H1 (cell line): Measurements from ENCODE around the gene MEX3B. TPM values are rescaled to one million over a fixed set of nuclear protein-coding genes. Genes with fewer than 3 reads are reported as not detected.

Experiments
- CTCF ChIA-PET: fragments of 300-600 bp; sonication (Branson Sonifier 250); formaldehyde crosslinking; loops from one replicate; lab custom pipeline; 2021; ENCODE audit not compliant: partially characterized antibody; lab: Charles Lee
- POLR2A ChIA-PET: fragments of 300-600 bp; sonication (Branson Sonifier 250); formaldehyde crosslinking; loops from one replicate; lab custom pipeline; 2021; ENCODE audit warnings: inconsistent platforms; ENCODE audit not compliant: partially characterized antibody; lab: Charles Lee
- DNase-seq, 2 experiments: peaks; one replicate each; pipeline versions ENCODE4 v3.0.0 to v3.0.0-alpha.2; 2010 to 2022; ENCODE audit warnings: low spot score in 2 of 2, low read depth in 1 of 2, mixed read lengths in 1 of 2
- FAIRE-seq: peaks from 2 replicates; lab custom pipeline; 2011; peaks lifted over from hg19 to GRCh38; lab: Jason Lieb, UNC
- H2AFZ ChIP-seq: 2 replicates; pipeline ENCODE4 v1.8.1; 2012; ENCODE audit warnings: low read length, inconsistent platforms
- H2AK5ac ChIP-seq: 2 replicates; pipeline ENCODE4 v1.6.1; 2013; ENCODE audit warnings: low read depth, low read length
- H2BK120ac ChIP-seq: replicated peaks from 2 replicates; pipeline ENCODE3; 2013; ENCODE audit warnings: low read depth, low read length, inconsistent platforms
- H2BK12ac ChIP-seq: 2 replicates; pipeline ENCODE4 v1.6.1; 2013; ENCODE audit warnings: low read depth, low read length
- H2BK15ac ChIP-seq: 2 replicates; pipeline ENCODE4 v1.6.1; 2013; ENCODE audit warnings: low read length
- H2BK20ac ChIP-seq: 2 replicates; pipeline ENCODE4 v1.6.1; 2013; ENCODE audit warnings: low read length
- H2BK5ac ChIP-seq: 2 replicates; pipeline ENCODE4 v1.6.1; 2013; ENCODE audit warnings: low read depth, low read length
- H3K14ac ChIP-seq: 2 replicates; pipeline ENCODE4 v1.6.1; 2013; ENCODE audit warnings: inconsistent platforms; ENCODE audit not compliant: insufficient read length
- H3K18ac ChIP-seq: 2 replicates; pipeline ENCODE4 v1.6.1; 2013; ENCODE audit warnings: low read length; ENCODE audit errors: extremely low read depth
- H3K23ac ChIP-seq: 2 replicates; pipeline ENCODE4 v1.6.1; 2013; ENCODE audit warnings: inconsistent platforms; ENCODE audit not compliant: insufficient read length
- H3K23me2 ChIP-seq: 2 replicates; pipeline ENCODE4 v1.6.1; 2013; ENCODE audit warnings: low read depth, low read length
- H3K27ac ChIP-seq: 2 replicates; pipeline ENCODE4 v1.6.1; 2011; ENCODE audit warnings: low read depth, low read length, inconsistent platforms
- H3K27me3 ChIP-seq, 4 experiments: replicated peaks in 1 of 4; 1 replicate in 1 of 4; 2 replicates in 3 of 4; pipeline versions ENCODE4 v1.6.1 to v1.8.1; 2011 to 2013; ENCODE audit warnings: low read length in 3 of 4, mild to moderate bottlenecking in 3 of 4, inconsistent platforms in 2 of 4, mixed read lengths in 2 of 4, moderate library complexity in 1 of 4; ENCODE audit not compliant: control insufficient read depth in 3 of 4, insufficient read depth in 3 of 4; ENCODE audit errors: extremely low read depth in 1 of 4
- H3K36me3 ChIP-seq, 4 experiments: 2 replicates each; pipeline versions ENCODE4 v1.6.1 to v1.8.1; 2011 to 2013; ENCODE audit warnings: mild to moderate bottlenecking in 4 of 4, low read length in 3 of 4, moderate library complexity in 2 of 4, control low read depth in 1 of 4, inconsistent platforms in 1 of 4; ENCODE audit not compliant: insufficient read depth in 4 of 4, control insufficient read depth in 2 of 4
- H3K4ac ChIP-seq: replicated peaks from 2 replicates; pipeline ENCODE3; 2013; ENCODE audit warnings: low read length, low read depth, mixed read lengths, inconsistent platforms; ENCODE audit not compliant: insufficient read length
- H3K4me1 ChIP-seq, 4 experiments: replicated peaks in 1 of 4; 1 replicate in 1 of 4; 2 replicates in 3 of 4; pipeline versions ENCODE4 v1.6.1 to v1.8.1; 2011 to 2013; ENCODE audit warnings: low read length in 3 of 4, inconsistent platforms in 2 of 4, mixed read lengths in 1 of 4; ENCODE audit not compliant: insufficient read depth in 4 of 4, control insufficient read depth in 3 of 4
- H3K4me2 ChIP-seq, 2 experiments: 2 replicates each; pipeline versions ENCODE4 v1.6.1 to v1.8.1; 2011 to 2013; ENCODE audit warnings: low read depth in 2 of 2, low read length in 2 of 2, control low read depth in 1 of 2, inconsistent platforms in 1 of 2, mild to moderate bottlenecking in 1 of 2; ENCODE audit not compliant: insufficient read depth in 1 of 2
- H3K4me3 ChIP-seq, 4 experiments: fragments of 200-600, 300-600 bp in 1 of 4; sonication (generic), shearing (Covaris generic), sonication (Bioruptor Twin) in 1 of 4; 2 replicates each; pipeline versions ENCODE4 v1.5.1 to v1.8.1; 2011 to 2016; ENCODE audit warnings: low read length in 4 of 4, low read depth in 3 of 4, control low read depth in 2 of 4, inconsistent platforms in 2 of 4, mild to moderate bottlenecking in 2 of 4, mixed read lengths in 1 of 4, moderate library complexity in 1 of 4; ENCODE audit not compliant: insufficient read depth in 2 of 4; ENCODE audit errors: extremely low read depth in 1 of 4
- H3K56ac ChIP-seq: replicated peaks from 2 replicates; pipeline ENCODE3; 2013; ENCODE audit warnings: low read depth, mild to moderate bottlenecking, mixed read lengths, low read length, inconsistent platforms; ENCODE audit not compliant: insufficient read length
- H3K79me1 ChIP-seq: 2 replicates; pipeline ENCODE4 v1.6.1; 2013; ENCODE audit warnings: low read depth, low read length, control low read depth
- H3K79me2 ChIP-seq, 2 experiments: 2 replicates each; pipeline versions ENCODE4 v1.6.1 to v1.8.1; 2012 to 2013; ENCODE audit warnings: low read length in 2 of 2, mild to moderate bottlenecking in 2 of 2, inconsistent platforms in 1 of 2; ENCODE audit not compliant: insufficient read depth in 2 of 2, control insufficient read depth in 1 of 2
- H3K9ac ChIP-seq, 4 experiments: replicated peaks in 1 of 4; 1 replicate in 1 of 4; 2 replicates in 3 of 4; pipeline versions ENCODE4 v1.6.1 to v1.8.1; 2011 to 2013; ENCODE audit warnings: low read depth in 3 of 4, low read length in 3 of 4, control low read depth in 2 of 4, mild to moderate bottlenecking in 2 of 4, moderate library complexity in 2 of 4, inconsistent platforms in 1 of 4; ENCODE audit errors: extremely low read depth in 1 of 4
- H3K9me3 ChIP-seq, 2 experiments: 2 replicates each; pipeline versions ENCODE4 v1.6.1 to v1.8.1; 2012 to 2013; ENCODE audit warnings: mild to moderate bottlenecking in 2 of 2, moderate library complexity in 2 of 2, control low read depth in 1 of 2, inconsistent platforms in 1 of 2, low read depth in 1 of 2, low read length in 1 of 2, mixed read lengths in 1 of 2; ENCODE audit not compliant: insufficient read depth in 2 of 2
- H4K20me1 ChIP-seq, 2 experiments: replicated peaks in 1 of 2; 2 replicates each; pipeline versions ENCODE3 to v1.8.1; 2011 to 2013; ENCODE audit warnings: inconsistent platforms in 2 of 2, low read length in 2 of 2, mild to moderate bottlenecking in 1 of 2; ENCODE audit not compliant: insufficient read depth in 2 of 2, control insufficient read depth in 1 of 2
- H4K5ac ChIP-seq: 2 replicates; pipeline ENCODE4 v1.6.1; 2013; ENCODE audit warnings: low read length, low read depth, mixed read lengths, inconsistent platforms; ENCODE audit not compliant: insufficient read length
- H4K8ac ChIP-seq: 2 replicates; pipeline ENCODE4 v1.8.0; 2013; ENCODE audit warnings: mild to moderate bottlenecking, moderate library complexity, low read length, inconsistent platforms; ENCODE audit not compliant: insufficient read depth; ENCODE audit errors: extremely low read depth
- H4K91ac ChIP-seq: replicated peaks from 2 replicates; pipeline ENCODE3; 2013; ENCODE audit warnings: low read length, mixed read lengths, inconsistent platforms; ENCODE audit not compliant: insufficient read length
- ASH2L ChIP-seq: fragments of 200-600, 300-600 bp; sonication (generic); IDR thresholded peaks from one replicate; pipeline ENCODE4 v1.7.1; 2017; ENCODE audit warnings: low read length
- EP300 ChIP-seq, 2 experiments: IDR thresholded peaks; 1 replicate in 1 of 2; 2 replicates in 1 of 2; pipeline ENCODE4 v1.6.1; 2011 to 2012; ENCODE audit warnings: low read depth in 2 of 2, low read length in 2 of 2, mild to moderate bottlenecking in 2 of 2, borderline replicate concordance in 1 of 2, inconsistent platforms in 1 of 2, moderate library complexity in 1 of 2
- FOSL1 ChIP-seq: IDR thresholded peaks from 2 replicates; pipeline ENCODE4 v1.6.1; 2011; ENCODE audit warnings: mild to moderate bottlenecking, low read depth, low read length, moderate library complexity; ENCODE audit not compliant: insufficient read depth
- NANOG ChIP-seq: IDR thresholded peaks from 2 replicates; pipeline ENCODE4 v1.6.1; 2011; ENCODE audit warnings: low read length, low read depth, mild to moderate bottlenecking, inconsistent platforms; ENCODE audit not compliant: insufficient read depth, poor library complexity, severe bottlenecking
- PHF8 ChIP-seq: fragments of 200-600 bp; sonication (generic); conservative IDR thresholded peaks from 2 replicates; pipeline ENCODE4 v1.7.1; 2012; ENCODE audit warnings: low read depth, mild to moderate bottlenecking, inconsistent platforms, low read length, moderate library complexity
- RAD21 ChIP-seq, 2 experiments: IDR thresholded peaks in 1 of 2; conservative IDR thresholded peaks in 1 of 2; 2 replicates each; pipeline ENCODE4 v1.6.1; 2011; ENCODE audit warnings: low read depth in 2 of 2, low read length in 2 of 2, improper control_type of control experiment in 1 of 2, inconsistent platforms in 1 of 2, mild to moderate bottlenecking in 1 of 2, moderate library complexity in 1 of 2
- RNF2 ChIP-seq: fragments of 200-900, 300-1000 bp; sonication (generic); IDR thresholded peaks from 2 replicates; pipeline ENCODE4 v1.7.1; 2016; ENCODE audit warnings: borderline replicate concordance, low read depth, mild to moderate bottlenecking, antibody characterized with exemption, low read length; ENCODE audit not compliant: poor library complexity, severe bottlenecking; ENCODE audit errors: missing control alignments
- SAP30 ChIP-seq: fragments of 300-600 bp; sonication (generic); IDR thresholded peaks from 2 replicates; pipeline ENCODE4 v1.7.1; 2012; ENCODE audit warnings: low read length, moderate library complexity, mild to moderate bottlenecking, inconsistent platforms; ENCODE audit not compliant: insufficient read depth, insufficient replicate concordance
- SP2 ChIP-seq: IDR thresholded peaks from 2 replicates; pipeline ENCODE4 v1.6.1; 2012; ENCODE audit warnings: mild to moderate bottlenecking, low read length, inconsistent platforms
- SRF ChIP-seq: IDR thresholded peaks from 2 replicates; pipeline ENCODE4 v1.6.1; 2011; ENCODE audit warnings: mild to moderate bottlenecking, low read depth, low read length, moderate library complexity
- TAF1 ChIP-seq: IDR thresholded peaks from 2 replicates; pipeline ENCODE4 v1.6.1; 2011; ENCODE audit warnings: mild to moderate bottlenecking, low read depth, low read length
- WGBS, 2 experiments: shearing (Covaris generic) in 1 of 2; methylation state at CpG; one replicate each; pipeline versions ENCODE4 v1.1.6 to v1.1.7; 2013 to 2015; ENCODE audit warnings: low lambda C conversion rate in 2 of 2, mixed read lengths in 2 of 2, inconsistent platforms in 1 of 2, low coverage in 1 of 2, missing lambda C conversion rate in 1 of 2; ENCODE audit not compliant: insufficient replicate concordance in 2 of 2, insufficient coverage in 1 of 2, insufficient read length in 1 of 2; ENCODE audit errors: extremely low coverage in 1 of 2, missing lambda C conversion rate in 1 of 2; 5-methylcytosine and 5-hydroxymethylcytosine counted together
- polyA plus RNA-seq, 7 experiments: library from polyadenylated mRNA; depleted of rRNA in 3 of 7; stranded (reverse) in 5 of 7; unstranded in 2 of 7; fragments of >200 nt in 5 of 7; fragments of 200-250 nt in 2 of 7; gene quantifications; 1 replicate in 5 of 7; 2 replicates in 1 of 7; 4 replicates in 1 of 7; pipeline versions ENCODE4 v1.2.1 to v1.2.3, GENCODE V29; 2011 to 2013; ENCODE audit warnings: missing spikeins in 2 of 7, mixed read lengths in 2 of 7
- total RNA-seq: library from RNA; stranded (reverse); fragmentation: NEBNext Ultra II Directional; extraction: Animal tissue kit (Norgen Biotek cat#: 25700); gene quantifications from 2 replicates; pipeline ENCODE4 v1.2.1, GENCODE V29; 2021

The MEX3B gene
- total and polyA plus RNA-seq, 2 of the 8 experiments (the other 6 are each of a cell fraction or from before 2014, with no cell fraction given): 8.0 to 15.9 TPM

GRCh38 chr15:82043130-82043673, 2.6 kb downstream of the MEX3B start:
- no peak overlapping the region for H2AK5ac ChIP-seq
- H3K27ac ChIP-seq: no peak overlapping the region
- H3K4ac ChIP-seq: no peak overlapping the region
- H4K91ac ChIP-seq: no peak overlapping the region
- H2BK12ac ChIP-seq: no peak overlapping the region
- peaks cover 33% of the 10 kb centered on the region; the same call in 1 of the 2 replicates for H3K23me2 ChIP-seq
- H3K9ac ChIP-seq: no peak overlapping the region
- no peak overlapping the region for H2BK5ac ChIP-seq
- peaks cover 0 to 8% (median 3%) of the 10 kb centered on the region in 4 experiments; a peak in 4 of 7 replicates for H3K27me3 ChIP-seq
- peaks cover 0 to 6% (median 0%) of the 10 kb centered on the region in 4 experiments; a peak in 2 of 8 replicates for H3K36me3 ChIP-seq
- no peaks in the 10 kb centered on the region for H3K9me3 ChIP-seq
- no peak overlapping the region for H2BK120ac ChIP-seq
- POLR2A ChIA-PET: interaction anchor here (0.7 to 2.2 kb wide), 3 partner anchors 11 to 14 kb away, joined by 3 to 7 read pairs (median 5); no protein-coding TSS in a partner anchor
- H3K14ac ChIP-seq: no peak overlapping the region
- no peak overlapping the region for H4K8ac ChIP-seq
- H3K4me2 ChIP-seq: peak overlapping the region; percentile 92
- H3K23ac ChIP-seq: no peak overlapping the region
- H4K5ac ChIP-seq: no peak overlapping the region
- no peak for FAIRE-seq
- no peak overlapping the region for H2BK15ac ChIP-seq
- H3K56ac ChIP-seq: no peak overlapping the region
- no peak overlapping the region for H2BK20ac ChIP-seq
- H3K4me3 ChIP-seq: peak overlapping the region; percentile 72 to 98 (median 90)
- WGBS, 2 experiments: 22% methylated on average over 40 of the region's 47 CpGs; no CpG with 5 or more reads in 1 of the 2 experiments
- peak in 1 of 2 experiments; percentile 72 for DNase-seq
- CTCF ChIA-PET: interaction anchor here (0.6 to 2.2 kb wide), 12 partner anchors 14 to 632 kb away, joined by 3 to 10 read pairs (median 4); no protein-coding TSS in a partner anchor
- H4K20me1 ChIP-seq: peaks cover 5 to 10% of the 10 kb centered on the region in 2 experiments
- H3K4me1 ChIP-seq: peaks cover 4 to 18% (median 9%) of the 10 kb centered on the region in 4 experiments
- H2AFZ ChIP-seq: no peak overlapping the region
- no peaks in the 10 kb centered on the region for H3K79me1 ChIP-seq
- H3K18ac ChIP-seq: no peak overlapping the region
- no peaks in the 10 kb centered on the region; a peak in 1 of 4 replicates for H3K79me2 ChIP-seq
- TF ChIP-seq TAF1: peak; percentile 20; the same call in 1 of the 2 replicates
- peak; percentile 67 for TF ChIP-seq ASH2L
- TF ChIP-seq FOSL1: no peak
- no peak for TF ChIP-seq SRF
- peak; percentile 36 for TF ChIP-seq RNF2
- TF ChIP-seq EP300 (IDR thresholded peaks at IDR 0.05; ENCODE audit: borderline replicate concordance in 1 of 2, low read depth in 2 of 2, low read length in 2 of 2): no peak
- no peak for TF ChIP-seq NANOG
- TF ChIP-seq SP2: no peak
- TF ChIP-seq SAP30: no peak
- TF ChIP-seq RAD21 (IDR thresholded peaks at IDR 0.05 in 1 of 2, conservative IDR thresholded peaks at IDR 0.05 in 1 of 2; ENCODE audit: low read depth in 2 of 2, low read length in 2 of 2): peak; percentile 12 to 35; a peak in 2 of 4 replicates
- TF ChIP-seq PHF8: no peak
